HEK293T (cell line): ENCODE results near the gene CDH15.

Experiments
- ARNT ChIP-seq: fragments of 450-650 bp; IDR thresholded peaks from 2 replicates; pipeline ENCODE4 v1.6.1; 2017; ENCODE audit warnings: mild to moderate bottlenecking
- FOXA1 ChIP-seq: fragments of 450-650 bp; IDR thresholded peaks from 2 replicates; pipeline ENCODE4 v1.6.1; 2016; ENCODE audit warnings: mild to moderate bottlenecking
- SUZ12 ChIP-seq: fragments of 450-650 bp; IDR thresholded peaks from 2 replicates; pipeline ENCODE4 v1.6.1; 2016; ENCODE audit warnings: mild to moderate bottlenecking

GRCh38 chr16:89146211-89147005, 25.1 kb upstream of the CDH15 start:
- TF ChIP-seq ARNT: no peak
- no peak for TF ChIP-seq SUZ12
- no peak for TF ChIP-seq FOXA1
